H9 (cell line): ENCODE results near the gene SIX3. TPM values are rescaled to one million over a fixed set of nuclear protein-coding genes. Genes with fewer than 3 reads are reported as not detected.

Experiments
- DNase-seq: peaks from one replicate; pipeline ENCODE4 v3.0.0-alpha.2; 2017
- H2AFZ ChIP-seq: one replicate; pipeline ENCODE4 v1.6.1; 2013; ENCODE audit warnings: mild to moderate bottlenecking, low read length, control low read depth, moderate library complexity
- H2AK5ac ChIP-seq: 2 replicates; pipeline ENCODE4 v1.6.1; 2013; ENCODE audit warnings: low read length, control low read depth, mixed read lengths; ENCODE audit not compliant: insufficient read length
- H2BK120ac ChIP-seq: one replicate; pipeline ENCODE4 v1.6.1; 2013; ENCODE audit warnings: low read depth, mild to moderate bottlenecking, low read length, control low read depth, inconsistent platforms; ENCODE audit not compliant: poor library complexity, severe bottlenecking
- H2BK12ac ChIP-seq: 2 replicates; pipeline ENCODE4 v1.6.1; 2013; ENCODE audit warnings: low read length, control low read depth, mixed read lengths, low read depth; ENCODE audit not compliant: insufficient read length
- H2BK15ac ChIP-seq: 2 replicates; pipeline ENCODE4 v1.6.1; 2013; ENCODE audit warnings: low read depth, low read length, control low read depth
- H2BK20ac ChIP-seq: one replicate; pipeline ENCODE4 v1.6.1; 2013; ENCODE audit warnings: low read depth, mild to moderate bottlenecking, low read length, control low read depth, inconsistent platforms; ENCODE audit not compliant: poor library complexity, severe bottlenecking
- H2BK5ac ChIP-seq: 2 replicates; pipeline ENCODE4 v1.6.1; 2013; ENCODE audit warnings: low read length, control low read depth, mixed read lengths; ENCODE audit not compliant: insufficient read length
- H3K14ac ChIP-seq: 2 replicates; pipeline ENCODE4 v1.6.1; 2013; ENCODE audit warnings: low read length, control low read depth; ENCODE audit not compliant: insufficient read depth
- H3K18ac ChIP-seq: 2 replicates; pipeline ENCODE4 v1.6.1; 2013; ENCODE audit warnings: low read depth, mild to moderate bottlenecking, mixed read lengths, low read length, control low read depth; ENCODE audit not compliant: insufficient read length
- H3K23ac ChIP-seq: 2 replicates; pipeline ENCODE4 v1.6.1; 2013; ENCODE audit warnings: low read length, control low read depth, mixed read lengths, low read depth; ENCODE audit not compliant: insufficient read length
- H3K23me2 ChIP-seq: 2 replicates; pipeline ENCODE4 v1.6.1; 2013; ENCODE audit warnings: low read depth, mild to moderate bottlenecking, mixed read lengths, low read length, control low read depth; ENCODE audit not compliant: insufficient read length, poor library complexity, severe bottlenecking
- H3K27ac ChIP-seq: 2 replicates; pipeline ENCODE4 v1.5.1; 2013; ENCODE audit warnings: low read length, control low read depth, mixed read lengths, low read depth; ENCODE audit not compliant: insufficient read length
- H3K27me3 ChIP-seq: 2 replicates; pipeline ENCODE4 v1.6.1; 2013; ENCODE audit warnings: low read length, control low read depth, inconsistent platforms; ENCODE audit not compliant: insufficient read depth
- H3K4ac ChIP-seq: 2 replicates; pipeline ENCODE4 v1.6.1; 2013; ENCODE audit warnings: low read depth, mild to moderate bottlenecking, control low read depth, inconsistent platforms, low read length, moderate library complexity
- H3K4me1 ChIP-seq: 2 replicates; pipeline ENCODE4 v1.6.1; 2013; ENCODE audit warnings: low read length, control low read depth, inconsistent platforms; ENCODE audit not compliant: insufficient read depth
- H3K4me2 ChIP-seq: 2 replicates; pipeline ENCODE4 v1.6.1; 2013; ENCODE audit warnings: low read length, control low read depth, mixed read lengths; ENCODE audit not compliant: insufficient read length, insufficient read depth
- H3K56ac ChIP-seq: 2 replicates; pipeline ENCODE4 v1.6.1; 2013; ENCODE audit warnings: low read depth, mild to moderate bottlenecking, mixed read lengths, low read length, control low read depth; ENCODE audit not compliant: insufficient read length
- H3K79me1 ChIP-seq: 2 replicates; pipeline ENCODE4 v1.6.1; 2013; ENCODE audit warnings: low read depth, mild to moderate bottlenecking, moderate library complexity, low read length, control low read depth, inconsistent platforms; ENCODE audit not compliant: insufficient read depth, poor library complexity, severe bottlenecking
- H3K79me2 ChIP-seq: 2 replicates; pipeline ENCODE4 v1.6.1; 2013; ENCODE audit warnings: low read length, control low read depth, inconsistent platforms; ENCODE audit not compliant: insufficient read depth
- H3K9ac ChIP-seq: 2 replicates; pipeline ENCODE4 v1.6.1; 2013; ENCODE audit warnings: low read length, control low read depth, mixed read lengths; ENCODE audit not compliant: insufficient read length; ENCODE audit errors: extremely low read depth
- H3K9me3 ChIP-seq: one replicate; pipeline ENCODE4 v1.6.1; 2013; ENCODE audit warnings: low read depth, low read length, inconsistent platforms; ENCODE audit not compliant: control insufficient read depth
- H3T11ph ChIP-seq: one replicate; pipeline ENCODE4 v1.6.1; 2013; ENCODE audit warnings: mild to moderate bottlenecking, low read length, control low read depth, inconsistent platforms
- H4K20me1 ChIP-seq: one replicate; pipeline ENCODE4 v1.6.1; 2013; ENCODE audit not compliant: control insufficient read depth, insufficient read length, insufficient read depth
- H4K5ac ChIP-seq: 2 replicates; pipeline ENCODE4 v1.6.1; 2013; ENCODE audit warnings: low read depth, mild to moderate bottlenecking, mixed read lengths, low read length, control low read depth; ENCODE audit not compliant: insufficient read length
- H4K8ac ChIP-seq: replicated peaks from 2 replicates; pipeline ENCODE4 v1.6.1; 2013; ENCODE audit warnings: low read length, control low read depth, mixed read lengths, low read depth; ENCODE audit not compliant: insufficient read length
- H4K91ac ChIP-seq: 2 replicates; pipeline ENCODE4 v1.6.1; 2013; ENCODE audit warnings: low read depth, mild to moderate bottlenecking, moderate library complexity, mixed read lengths, low read length, control low read depth; ENCODE audit not compliant: insufficient read length
- H3K27ac Mint-ChIP-seq, 3 experiments: 2 replicates in 2 of 3; 3 replicates in 1 of 3; pipeline ENCODE4 v1.8.0; 2020 to 2021; ENCODE audit warnings: mixed read lengths in 3 of 3, mild to moderate bottlenecking in 1 of 3, moderate library complexity in 1 of 3
- H3K27me3 Mint-ChIP-seq: 2 replicates; pipeline ENCODE4 v1.8.0; 2021; ENCODE audit warnings: low read depth, mild to moderate bottlenecking, moderate library complexity, mixed read lengths
- H3K36me3 Mint-ChIP-seq, 3 experiments: 2 replicates in 2 of 3; 3 replicates in 1 of 3; pipeline ENCODE4 v1.8.0; 2020 to 2021; ENCODE audit warnings: low read depth in 3 of 3, mixed read lengths in 3 of 3; ENCODE audit not compliant: insufficient read depth in 1 of 3
- H3K4me1 Mint-ChIP-seq, 2 experiments: 2 replicates each; pipeline ENCODE4 v1.8.0; 2020; ENCODE audit warnings: mixed read lengths in 2 of 2
- H3K4me3 Mint-ChIP-seq, 2 experiments: 2 replicates in 1 of 2; 3 replicates in 1 of 2; pipeline ENCODE4 v1.8.0; 2020 to 2021; ENCODE audit warnings: mild to moderate bottlenecking in 2 of 2, mixed read lengths in 2 of 2, moderate library complexity in 1 of 2
- H3K9me3 Mint-ChIP-seq, 2 experiments: 2 replicates in 1 of 2; 3 replicates in 1 of 2; pipeline ENCODE4 v1.8.0; 2020; ENCODE audit warnings: mild to moderate bottlenecking in 2 of 2, mixed read lengths in 2 of 2, moderate library complexity in 1 of 2
- CTCF ChIP-seq: fragments of 200-600 bp; sonication (generic); conservative IDR thresholded peaks from 3 replicates; pipeline ENCODE4 v1.8.0; 2021; ENCODE audit warnings: antibody characterized with exemption, mild to moderate bottlenecking
- WGBS: extraction: QIAGEN DNeasy Blood & Tissue Kit; methylation state at CpG from one replicate; pipeline ENCODE4 v1.1.7; 2013; ENCODE audit warnings: missing lambda C conversion rate, low lambda C conversion rate, mixed read lengths; ENCODE audit not compliant: insufficient read length; ENCODE audit errors: extremely low coverage; 5-methylcytosine and 5-hydroxymethylcytosine counted together
- total RNA-seq: library from RNA; stranded (reverse); gene quantifications from 2 replicates; pipeline ENCODE4 v1.2.1, GENCODE V29; 2021

The SIX3 gene
- total RNA-seq, 1 experiment from 2014 or later: 0.55 TPM

GRCh38 chr2:44953499-44953883, 12.0 kb downstream of the SIX3 start:
- H2AFZ ChIP-seq: no peak overlapping the region
- peaks cover 99% of the 10 kb centered on the region for H3K27me3 Mint-ChIP-seq
- peaks cover 0 to 4% (median 0%) of the 10 kb centered on the region in 3 experiments; a peak in 2 of 7 replicates for H3K36me3 Mint-ChIP-seq
- peaks cover 19% of the 10 kb centered on the region for H3K23me2 ChIP-seq
- H3K4me1 Mint-ChIP-seq: peaks cover 57 to 70% of the 10 kb centered on the region in 2 experiments
- H2BK20ac ChIP-seq: no peak overlapping the region
- H4K8ac ChIP-seq: no peak overlapping the region
- H3K56ac ChIP-seq: no peak overlapping the region
- no peak overlapping the region for H4K5ac ChIP-seq
- no peaks in the 10 kb centered on the region for H3K79me1 ChIP-seq
- no peak overlapping the region for H3K4me2 ChIP-seq
- H3K79me2 ChIP-seq: no peaks in the 10 kb centered on the region
- H4K20me1 ChIP-seq: no peaks in the 10 kb centered on the region
- no CpG with 5 or more reads among the region's 8 CpGs for WGBS
- H3K27ac Mint-ChIP-seq: no peak overlapping the region
- H2AK5ac ChIP-seq: no peak overlapping the region
- H2BK120ac ChIP-seq: no peak overlapping the region
- H3K27ac ChIP-seq: no peak overlapping the region
- no peak overlapping the region for H3K23ac ChIP-seq
- no peak overlapping the region for H3K9ac ChIP-seq
- H3K18ac ChIP-seq: no peak overlapping the region
- H3K9me3 ChIP-seq: no peaks in the 10 kb centered on the region
- peaks cover 73% of the 10 kb centered on the region for H3K27me3 ChIP-seq
- no peak overlapping the region for H2BK12ac ChIP-seq
- no peak overlapping the region for H3K14ac ChIP-seq
- no peak for TF ChIP-seq CTCF
- no peak for DNase-seq
- no peak overlapping the region for H4K91ac ChIP-seq
- peak overlapping the region in 1 of 2 experiments; percentile 71; a peak in 2 of 5 replicates for H3K4me3 Mint-ChIP-seq
- H2BK15ac ChIP-seq: no peak overlapping the region
- no peak overlapping the region for H3T11ph ChIP-seq
- H2BK5ac ChIP-seq: no peak overlapping the region
- H3K4ac ChIP-seq: no peak overlapping the region
- H3K9me3 Mint-ChIP-seq: peaks cover 6 to 7% of the 10 kb centered on the region in 2 experiments
- peaks cover 3% of the 10 kb centered on the region; the same call in 1 of the 2 replicates for H3K4me1 ChIP-seq
